GM12892 (cell line): ENCODE data around the gene IFNA16.

Experiments
- POLR2A ChIP-seq: IDR thresholded peaks from 2 replicates; pipeline ENCODE4 v1.6.1; 2011; ENCODE audit warnings: low read depth, low read length, control low read depth
- POLR2AphosphoS5 ChIP-seq: IDR thresholded peaks from 2 replicates; pipeline ENCODE4 v1.6.1; 2011; ENCODE audit warnings: low read depth, low read length, control low read depth

GRCh38 chr9:21252721-21253547, 35.8 kb upstream of the IFNA16 start:
- TF ChIP-seq POLR2AphosphoS5 = no peak
- no peak for TF ChIP-seq POLR2A
